ENCODE results near the gene KRT28.
"Not testable (repeated sequence)": the region's sequence is repeated elsewhere in the genome, so short reads cannot be mapped to it uniquely, and the experiment has no call there.

The KRT28 gene

DNA sequence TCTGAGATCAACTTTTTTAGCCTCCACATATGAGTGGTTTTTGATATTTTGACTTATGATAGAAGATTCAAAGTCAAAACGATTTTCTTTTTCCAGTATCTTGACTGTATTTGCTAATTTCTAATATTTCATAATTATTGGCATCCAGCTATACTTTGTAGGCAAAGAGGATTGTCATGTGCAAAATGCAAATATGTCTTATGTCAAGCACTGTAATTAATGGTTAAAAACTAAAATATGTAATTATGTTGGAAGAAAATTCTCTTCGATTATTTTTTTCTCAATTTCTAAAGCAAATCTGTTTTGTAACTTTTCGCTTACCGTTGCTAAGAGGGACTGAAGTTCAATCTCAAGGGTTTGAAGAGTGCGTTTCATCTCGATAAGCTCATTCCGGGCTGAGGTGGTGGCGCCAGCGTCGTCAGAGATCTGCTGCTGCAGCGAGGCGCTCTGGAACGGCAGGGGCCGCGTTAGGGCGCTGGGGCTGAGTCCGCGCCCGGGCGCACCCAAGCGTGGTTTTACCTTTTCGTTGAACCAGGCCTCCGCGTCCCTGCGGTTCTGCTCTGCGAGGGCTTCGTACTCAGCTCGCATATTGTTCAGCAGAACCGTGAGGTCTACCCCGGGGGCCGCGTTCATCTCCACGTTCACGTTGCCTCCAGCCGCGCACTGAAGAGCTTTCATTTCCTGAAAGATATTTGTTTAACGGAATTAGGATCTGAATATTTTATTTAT, 20.4 kb downstream of the KRT28 start:
- no peak for DNase-seq (ENCODE audit: low spot score)

DNA sequence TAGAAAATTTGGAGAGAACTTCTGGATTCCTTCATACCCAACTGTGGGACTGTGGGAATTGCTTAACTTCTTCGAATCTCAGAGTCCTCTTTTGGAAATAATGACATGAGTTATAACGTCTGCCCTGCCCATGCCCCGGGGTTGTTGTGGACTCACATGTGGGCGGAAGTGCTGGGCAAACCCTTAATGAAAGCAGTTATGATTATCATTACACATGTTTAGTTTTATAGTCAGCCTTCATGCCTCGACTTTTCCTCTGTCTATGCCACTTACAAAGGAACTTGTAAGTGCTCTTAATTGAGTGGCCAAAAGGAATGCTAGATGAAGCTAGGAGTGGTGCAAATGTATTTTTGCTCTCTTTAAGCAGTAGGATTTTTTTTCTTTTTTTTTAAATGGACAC, 21.3 kb downstream of the KRT28 start:
- no peak for DNase-seq (ENCODE audit: low spot score)

DNA sequence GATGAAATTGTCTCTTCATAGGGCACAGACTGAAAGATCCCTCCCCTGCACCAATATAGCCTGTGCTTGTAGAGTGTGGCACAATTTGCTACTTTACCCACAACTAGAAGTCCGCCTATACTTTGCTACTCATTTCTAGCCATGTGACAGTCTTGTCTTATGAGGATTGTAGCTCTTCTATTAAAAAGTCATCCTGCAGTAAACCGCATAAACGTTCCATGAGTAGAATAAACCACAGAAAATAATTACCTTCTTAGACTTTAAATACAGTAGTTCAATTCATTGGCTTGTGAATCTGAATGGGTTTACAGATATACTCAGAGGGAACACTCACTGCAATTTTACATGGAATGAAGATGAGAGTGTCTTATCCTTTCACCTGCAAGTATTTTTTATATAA, 21.8 kb downstream of the KRT28 start:
- DNase-seq (ENCODE audit: low spot score) = no peak

DNA sequence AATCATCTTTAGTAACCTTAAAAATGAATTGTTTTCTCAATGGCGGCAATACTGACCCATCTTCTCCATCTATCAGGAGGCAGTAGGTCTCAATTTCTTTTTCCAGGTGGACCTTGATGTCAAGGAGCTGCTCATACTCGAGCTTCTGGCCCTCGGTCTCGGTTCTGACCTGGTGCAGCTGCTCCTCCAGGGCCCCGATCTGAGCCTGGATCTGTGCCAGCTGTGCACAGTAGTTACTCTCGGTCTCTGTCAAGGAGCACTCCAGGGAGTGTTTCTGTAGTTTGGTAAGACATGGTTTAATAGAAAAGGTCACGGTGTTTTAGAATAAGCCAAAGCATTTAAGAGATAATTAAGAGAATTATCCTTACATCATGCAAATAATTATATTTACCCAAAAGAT, 22.3 kb downstream of the KRT28 start:
- no peak for DNase-seq (ENCODE audit: low spot score)

DNA sequence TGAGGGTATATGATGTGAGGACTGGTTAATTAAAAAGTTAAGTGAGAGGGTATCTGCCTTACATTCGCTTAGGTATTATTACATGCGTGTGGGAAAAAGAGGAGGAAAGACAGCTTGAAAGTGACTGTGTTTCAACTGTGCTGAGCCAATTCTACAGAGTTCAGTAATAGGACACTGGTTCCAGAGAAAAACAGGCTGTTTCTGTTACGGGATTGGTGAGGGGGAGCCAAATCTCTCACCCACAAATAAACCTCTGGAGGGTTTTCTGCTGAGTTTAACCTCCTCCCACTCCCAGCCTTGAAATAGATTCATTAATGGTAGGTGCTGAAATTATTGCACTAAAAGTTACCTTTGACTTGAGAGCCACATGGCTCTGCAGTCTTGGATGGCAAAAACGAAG, 23.8 kb downstream of the KRT28 start:
- no peak for DNase-seq (ENCODE audit: low spot score)

DNA sequence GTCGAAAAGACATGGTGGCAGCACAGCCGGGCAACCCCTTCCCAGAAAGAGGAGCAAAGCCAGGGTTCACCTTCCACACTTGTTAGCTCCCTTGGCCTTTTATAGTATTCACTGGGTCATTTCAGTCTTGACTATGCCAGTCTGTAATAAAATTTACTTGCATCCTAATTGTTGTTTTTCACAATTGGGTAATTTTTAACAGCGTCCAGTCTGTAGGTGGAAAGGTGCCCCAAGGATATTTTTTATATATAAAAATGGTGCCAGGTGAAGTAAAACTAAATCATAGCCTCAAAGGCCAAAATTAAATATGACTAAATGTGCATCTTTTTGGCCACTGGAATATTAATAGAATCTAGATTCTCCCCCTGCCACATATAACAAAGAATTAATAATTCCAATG, 27.7 kb downstream of the KRT28 start, which contains the start of gene KRT26:
KRT26 (minus strand) TSS at position 101 of the 400 bp plus-strand sequence; CDS start at position 13, 88 bp downstream.
- no peak for DNase-seq (ENCODE audit: low spot score)

DNA sequence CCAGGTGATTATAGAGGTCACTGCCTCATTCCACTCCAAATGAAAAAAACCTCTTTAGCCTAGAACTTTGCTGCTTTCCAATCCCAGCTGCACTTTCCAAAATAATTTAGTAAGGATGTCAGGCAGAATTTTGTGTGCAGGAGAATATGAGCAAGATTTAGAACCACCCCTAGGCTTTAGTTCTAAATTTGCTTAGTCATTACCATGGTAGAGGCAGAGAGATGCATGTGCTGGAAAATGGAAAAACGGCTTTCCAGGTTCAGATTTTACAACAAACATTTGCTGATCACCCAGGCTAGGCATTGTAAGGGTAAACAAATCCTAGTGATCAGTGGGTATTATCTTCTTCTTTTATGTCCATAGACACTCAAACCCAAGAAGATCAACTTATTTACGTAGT, 34.1 kb downstream of the KRT28 start:
- DNase-seq (ENCODE audit: low spot score) = no peak

DNA sequence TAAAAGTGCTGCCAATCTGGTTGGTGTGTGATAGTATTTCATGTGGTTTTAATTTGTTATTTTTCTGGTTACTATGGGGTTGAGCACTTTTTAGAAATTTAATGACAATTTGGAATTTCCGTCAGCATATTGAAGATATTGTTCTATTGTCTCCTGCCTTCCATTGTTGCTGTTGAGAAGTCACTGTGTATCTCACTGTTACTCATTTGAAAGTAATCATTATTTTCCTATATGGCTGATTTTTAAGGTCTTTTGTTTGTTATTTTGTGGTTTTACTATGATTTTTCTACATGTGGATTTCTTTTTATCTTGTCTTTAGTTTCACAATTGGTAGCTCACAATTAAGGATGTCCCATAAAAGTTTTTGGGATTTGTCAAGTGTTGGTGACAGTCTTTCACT, 36.0 kb downstream of the KRT28 start:
- DNase-seq (ENCODE audit: low spot score) = no peak

DNA sequence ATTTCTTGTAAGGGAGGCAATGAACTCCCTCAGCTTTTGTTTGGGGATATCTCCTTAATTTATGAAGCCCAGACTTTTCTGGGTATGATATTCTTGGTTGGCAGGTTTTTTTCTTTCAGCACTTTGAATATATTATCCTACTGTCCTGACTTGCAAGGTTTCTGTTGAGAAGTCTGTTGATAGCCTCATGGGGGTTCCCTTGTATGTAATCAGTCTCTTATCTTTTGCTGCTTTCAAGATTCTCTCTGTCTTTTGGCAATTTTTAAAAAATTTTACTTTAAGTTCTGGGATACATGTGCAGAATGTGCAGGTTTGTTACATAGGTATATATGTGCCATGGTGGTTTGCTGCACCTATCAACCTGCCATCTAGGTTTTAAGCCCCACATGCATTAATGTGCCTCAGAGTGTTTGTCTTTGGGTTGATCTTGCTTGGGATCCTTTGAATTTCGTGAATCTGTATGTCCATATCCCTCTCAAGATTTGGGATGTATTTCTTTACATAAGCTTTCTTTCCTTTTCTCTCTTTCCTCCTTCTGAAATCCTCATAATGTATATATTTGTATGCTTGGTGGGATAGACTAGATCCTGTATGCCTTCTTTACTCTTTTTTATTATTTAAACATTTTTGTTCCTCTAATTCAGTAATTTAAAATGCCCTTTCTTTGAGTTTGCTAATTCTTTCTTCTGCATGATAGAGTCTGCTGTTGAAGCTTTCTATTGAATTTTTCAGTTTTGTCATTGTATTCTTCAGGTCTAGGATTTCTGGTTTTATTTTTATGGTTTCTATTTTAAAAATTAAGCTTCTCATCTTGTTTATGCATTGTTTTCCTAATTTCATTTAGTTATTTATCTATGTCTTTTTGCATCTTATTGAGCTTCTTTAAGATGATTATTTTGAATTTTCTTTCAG, 39.4 kb downstream of the KRT28 start:
- DNase-seq (ENCODE audit: low spot score) = no peak

DNA sequence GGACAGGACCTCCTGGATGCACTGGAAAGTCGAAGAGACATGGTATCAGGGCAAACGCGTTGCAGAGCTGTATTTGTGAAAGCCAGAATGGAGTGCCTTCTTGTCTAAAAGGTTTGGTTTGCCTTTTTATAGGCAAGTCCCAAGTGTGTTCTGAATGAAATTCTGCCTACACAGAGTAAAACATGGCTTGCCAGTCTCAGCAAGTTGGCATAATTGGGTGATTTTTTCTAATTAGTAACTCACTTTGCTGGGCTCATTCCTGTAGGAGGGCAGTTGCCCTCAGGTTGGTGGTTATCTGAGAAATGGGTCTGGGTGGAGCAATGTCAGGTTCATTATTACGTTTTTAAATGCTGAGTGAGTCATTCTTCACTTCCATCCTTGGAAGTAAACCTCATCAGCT, 44.5 kb downstream of the KRT28 start, which contains the start of gene KRT25:
KRT25 (minus strand) TSS at position 101 of the 400 bp plus-strand sequence; CDS start at position 41, 60 bp downstream.
- no peak for DNase-seq (ENCODE audit: low spot score)

DNA sequence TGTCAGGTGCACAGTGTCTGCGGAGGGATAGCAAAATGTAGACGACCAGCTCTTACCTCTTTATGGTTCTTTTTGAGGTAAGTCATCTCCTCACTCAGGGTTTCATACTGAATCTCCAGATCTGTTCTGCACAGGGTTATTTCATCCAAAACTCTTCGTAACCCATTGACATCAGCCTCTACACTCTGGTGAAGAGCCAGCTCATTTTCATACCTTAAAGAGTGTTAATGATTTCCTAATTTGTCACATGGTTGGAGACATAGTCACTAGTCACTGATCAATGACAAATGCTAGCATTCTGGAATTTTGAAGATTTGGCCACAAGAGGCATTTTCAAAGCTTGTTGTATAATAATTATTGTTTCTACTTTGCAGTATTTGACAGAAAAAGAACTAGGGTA, 46.0 kb downstream of the KRT28 start:
- DNase-seq (ENCODE audit: low spot score) = no peak

DNA sequence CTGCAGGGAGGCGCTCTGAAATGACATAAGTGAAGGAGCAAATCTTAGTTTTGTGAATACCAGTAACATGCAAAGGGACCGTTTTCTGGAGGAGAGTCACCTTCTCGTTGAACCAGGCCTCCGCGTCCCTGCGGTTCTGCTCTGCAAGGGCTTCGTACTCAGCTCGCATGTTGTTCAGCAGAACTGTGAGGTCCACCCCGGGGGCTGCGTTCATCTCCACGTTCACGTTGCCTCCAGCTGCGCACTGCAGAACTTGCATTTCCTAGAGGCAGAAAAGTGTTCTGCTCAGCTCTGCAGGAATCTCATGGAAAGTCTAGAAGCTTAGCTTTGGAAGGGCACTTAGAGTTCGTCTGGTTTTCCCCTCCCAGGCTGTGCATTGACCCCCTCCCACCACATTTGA, 48.7 kb downstream of the KRT28 start:
- DNase-seq (ENCODE audit: low spot score) = no peak

DNA sequence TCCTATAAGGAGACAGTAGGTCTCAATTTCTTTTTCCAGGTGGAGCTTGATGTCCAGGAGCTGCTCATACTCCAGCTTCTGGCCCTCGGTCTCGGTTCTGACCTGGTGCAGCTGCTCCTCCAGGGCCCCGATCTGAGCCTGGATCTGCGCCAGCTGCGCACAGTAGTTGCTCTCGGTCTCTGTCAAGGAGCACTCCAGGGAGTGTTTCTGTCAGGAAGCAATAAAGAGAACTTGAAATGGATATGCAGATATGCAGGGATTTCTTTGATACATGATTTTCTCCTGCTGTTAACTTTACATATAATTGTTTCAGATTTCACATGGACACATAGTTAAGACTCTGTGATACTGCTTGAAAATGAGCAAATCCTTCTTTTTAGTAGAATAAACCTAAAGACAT, 49.4 kb downstream of the KRT28 start:
- no peak for DNase-seq (ENCODE audit: low spot score)

DNA sequence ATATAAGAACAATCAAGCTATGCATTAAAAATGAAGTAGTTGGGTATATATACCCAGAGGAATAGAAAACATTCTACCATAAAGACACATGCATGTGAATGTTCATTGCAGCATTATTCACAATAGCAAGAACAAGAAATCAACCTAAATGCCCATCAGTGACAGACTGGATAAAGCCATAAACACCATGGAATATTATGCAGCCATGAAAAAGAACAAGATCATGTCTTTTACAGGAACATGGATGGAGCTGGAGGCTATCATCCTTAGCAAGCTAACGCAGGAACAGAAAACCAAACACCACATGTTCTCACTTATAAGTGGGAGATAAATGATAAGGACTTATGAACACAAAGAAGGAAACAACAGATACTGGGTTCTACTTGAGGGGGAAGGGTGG, 51.1 kb downstream of the KRT28 start:
- DNase-seq (ENCODE audit: low spot score) = not testable (repeated sequence)
